Measurements from ENCODE around the gene DPM1.

Gene DPM1

DNA sequence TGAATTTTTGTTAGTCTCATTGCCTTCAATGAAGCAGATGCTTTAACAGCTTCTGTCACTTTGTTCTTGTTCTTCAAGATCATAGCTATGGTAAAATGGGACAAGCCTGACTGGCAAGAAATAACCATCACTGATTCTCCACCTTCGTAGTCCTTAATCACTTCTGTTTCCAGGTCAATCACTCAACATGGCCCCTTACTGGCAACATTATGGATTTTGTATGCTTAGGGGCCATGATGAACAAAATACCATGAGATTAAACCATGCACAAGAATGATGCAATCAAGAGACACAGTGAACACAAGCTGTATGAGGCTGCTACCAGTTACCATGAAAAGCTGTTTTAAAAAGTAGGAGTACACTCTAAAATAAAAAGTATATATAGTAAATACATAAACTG, 59.9 kb downstream of the DPM1 start:
- no peak for DNase-seq (ENCODE audit: low read depth, low spot score)

GRCh38 chr20:50895111-50895830, 63.1 kb downstream of the DPM1 start:
- no peak for DNase-seq (ENCODE audit: low read depth, low spot score)

DNA sequence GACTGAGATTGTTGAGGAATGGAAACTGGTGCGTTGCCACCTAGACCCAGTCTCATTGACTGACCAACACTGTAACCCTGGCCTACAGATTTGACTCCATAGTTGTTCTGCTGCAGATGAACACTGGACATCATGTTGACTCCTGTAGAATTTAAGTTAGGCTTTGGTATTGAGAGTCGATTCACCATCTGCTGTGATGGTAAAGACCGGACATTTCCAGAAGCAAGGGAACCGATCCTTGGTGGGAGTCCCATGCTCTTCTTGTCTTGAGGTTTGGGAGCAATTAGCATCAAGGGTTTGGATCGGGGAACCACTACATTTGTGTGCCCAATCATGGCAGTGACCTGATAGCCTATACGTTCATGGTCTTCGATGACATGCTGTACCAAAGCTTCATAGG, 64.7 kb downstream of the DPM1 start:
- no peak for DNase-seq (ENCODE audit: low read depth, low spot score)

- no peak for DNase-seq (ENCODE audit: low read depth, low spot score)
Measured at GRCh38 chr20:50892394-50892793, 65.9 kb downstream of the DPM1 start.

GRCh38 chr20:50891138-50891537, 67.2 kb downstream of the DPM1 start:
- no peak for DNase-seq (ENCODE audit: low read depth, low spot score)

DNA sequence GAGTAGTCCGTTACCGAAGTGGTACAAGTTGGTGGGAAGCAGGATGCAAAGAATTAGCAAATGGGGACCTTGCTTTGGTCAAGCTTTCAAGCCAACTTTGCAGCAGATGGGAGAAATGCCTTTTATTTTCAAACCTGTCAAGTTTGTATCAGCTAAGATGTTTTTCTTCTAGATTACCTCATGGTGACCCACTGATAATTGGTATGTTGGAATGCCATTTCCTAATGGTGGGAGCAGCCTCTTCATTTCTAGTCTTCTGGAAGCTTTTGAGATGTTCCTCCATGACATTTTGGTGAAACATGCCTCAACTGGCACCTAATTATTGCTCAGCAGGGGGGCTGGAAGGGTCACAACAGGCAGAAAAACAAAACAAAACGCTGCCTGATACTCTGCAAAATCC, 70.8 kb downstream of the DPM1 start:
- DNase-seq (ENCODE audit: low read depth, low spot score): no peak

DNA sequence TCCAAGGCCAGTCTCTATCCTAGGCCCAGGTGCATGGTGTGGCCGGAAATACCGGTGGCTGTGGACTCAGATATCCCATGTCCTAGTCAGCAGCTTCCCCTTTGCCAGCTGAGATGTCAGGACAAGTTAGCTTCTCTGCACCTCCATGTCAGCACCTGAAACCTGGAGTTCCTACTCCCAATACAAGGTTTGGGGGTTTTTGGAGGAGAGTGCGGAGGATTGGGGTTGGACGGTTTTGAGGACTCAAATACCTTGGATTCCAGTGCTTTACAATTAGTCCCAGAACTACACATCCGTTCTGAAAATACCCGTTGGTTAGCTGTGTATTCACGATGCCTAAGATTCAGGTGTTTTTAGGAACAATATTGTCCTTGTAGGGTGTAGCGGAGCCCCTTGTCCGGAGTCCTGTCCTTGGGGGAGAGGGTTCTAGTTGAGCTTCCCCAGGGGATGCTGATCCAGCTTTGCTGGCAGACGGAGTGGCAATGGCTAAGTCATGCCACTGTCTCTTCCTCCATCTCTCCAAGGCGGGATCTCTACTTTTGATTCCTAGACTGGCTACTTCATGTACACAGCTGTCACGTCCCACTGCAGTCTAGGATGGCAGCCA, 72.0 kb downstream of the DPM1 start:
- DNase-seq (ENCODE audit: low read depth, low spot score): no peak

GRCh38 chr20:50885781-50886180, 72.6 kb downstream of the DPM1 start:
- no peak for DNase-seq (ENCODE audit: low read depth, low spot score)

- no peak for DNase-seq (ENCODE audit: low read depth, low spot score)
Measured at GRCh38 chr20:50885068-50885467, 73.3 kb downstream of the DPM1 start.

All from iPS DF 19.7 (cell line).